CD4-positive, alpha-beta T cell treated with Interferon gamma for 1 hour (primary cell): ENCODE data around the gene GOLGB1.
A peak's percentile ranks its signal among the peaks of the same experiment; 100 is the strongest.
"Not testable (repeated sequence)": the region's sequence is repeated elsewhere in the genome, so short reads cannot be mapped to it uniquely, and the experiment has no call there.

Experiments used
- DNase-seq: peaks from one replicate; pipeline ENCODE4 v3.0.0-alpha.2; 2020

Gene GOLGB1

GRCh38 chr3:121688747-121689146 lies 60.8 kb downstream of the GOLGB1 start:
- not testable (repeated sequence) for DNase-seq

DNA sequence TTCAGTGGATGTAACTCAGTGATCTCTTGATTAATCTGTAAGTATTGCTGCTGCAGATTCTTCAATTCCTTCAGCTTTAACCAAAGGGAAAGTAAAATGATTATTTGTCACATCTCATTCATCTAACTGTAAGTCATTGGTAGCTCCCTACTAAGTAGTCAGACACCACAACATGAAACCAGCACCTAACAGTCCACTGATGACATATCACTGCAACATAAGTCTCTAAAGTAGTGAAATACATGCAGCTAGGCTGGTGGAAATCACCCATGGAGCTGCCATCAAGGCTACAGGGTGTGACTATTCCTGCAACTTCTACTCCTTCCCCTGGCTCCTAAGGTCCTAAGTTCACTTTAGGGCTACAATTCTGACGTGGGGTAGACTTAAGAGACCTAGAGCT lies 67.7 kb downstream of the GOLGB1 start:
- DNase-seq: no peak

- no peak for DNase-seq
Observed at GRCh38 chr3:121677141-121677540, 72.4 kb downstream of the GOLGB1 start.

GRCh38 chr3:121670676-121671075 lies 78.9 kb downstream of the GOLGB1 start:
- DNase-seq: no peak

DNA sequence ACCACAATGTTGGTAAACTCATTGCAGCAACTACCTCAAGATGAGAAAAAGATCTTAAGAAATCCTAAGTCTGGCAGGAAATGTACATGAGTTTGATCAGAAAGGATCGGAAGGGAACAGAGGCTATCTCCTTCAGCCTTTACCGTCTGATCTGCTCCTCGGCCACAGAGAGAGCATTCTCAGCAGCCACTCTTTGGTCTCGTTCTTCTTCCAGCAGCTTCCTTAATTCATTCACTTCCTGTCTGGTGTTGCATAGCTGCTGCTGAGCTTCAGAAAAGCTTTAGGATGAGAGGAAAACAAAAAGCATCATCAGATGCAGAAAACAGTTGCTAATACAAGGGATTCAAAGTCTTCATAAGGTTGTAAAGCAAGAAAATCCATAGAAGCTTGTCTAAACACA lies 82.2 kb downstream of the GOLGB1 start:
- no peak for DNase-seq

GRCh38 chr3:121665488-121665887 lies 84.1 kb downstream of the GOLGB1 start:
- no peak for DNase-seq

GRCh38 chr3:121663171-121663847 lies 86.2 kb downstream of the GOLGB1 start:
- DNase-seq: no peak

GRCh38 chr3:121662742-121663141 lies 86.8 kb downstream of the GOLGB1 start:
- DNase-seq: no peak

DNA sequence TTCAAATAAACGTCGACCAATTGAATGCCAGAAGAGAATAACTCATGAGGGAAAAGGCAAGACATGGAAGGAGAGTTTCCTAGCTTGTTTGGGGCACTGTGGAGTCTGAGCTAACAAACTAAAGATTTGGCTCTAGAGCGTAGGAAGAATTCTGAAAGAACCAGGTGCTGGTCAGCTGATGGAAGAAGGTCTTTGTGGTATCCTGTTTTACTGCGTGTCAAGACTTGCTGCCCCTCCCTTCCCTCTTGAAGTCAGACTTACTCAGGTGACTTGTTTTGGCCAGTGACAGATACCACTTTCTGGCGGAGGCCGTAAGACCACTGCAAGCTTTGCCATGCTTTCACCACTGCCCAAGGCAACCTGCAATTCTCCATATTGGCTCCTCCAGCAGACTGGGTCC lies 88.2 kb downstream of the GOLGB1 start:
- peak; percentile 4 for DNase-seq

- DNase-seq: peak; percentile 78
Observed at GRCh38 chr3:121660356-121661171, 89.0 kb downstream of the GOLGB1 start, which contains the start of gene HCLS1. Gene HCLS1 (minus strand): TSS chr3:121660903. CDS start chr3:121658347, 2,556 bp downstream.

DNA sequence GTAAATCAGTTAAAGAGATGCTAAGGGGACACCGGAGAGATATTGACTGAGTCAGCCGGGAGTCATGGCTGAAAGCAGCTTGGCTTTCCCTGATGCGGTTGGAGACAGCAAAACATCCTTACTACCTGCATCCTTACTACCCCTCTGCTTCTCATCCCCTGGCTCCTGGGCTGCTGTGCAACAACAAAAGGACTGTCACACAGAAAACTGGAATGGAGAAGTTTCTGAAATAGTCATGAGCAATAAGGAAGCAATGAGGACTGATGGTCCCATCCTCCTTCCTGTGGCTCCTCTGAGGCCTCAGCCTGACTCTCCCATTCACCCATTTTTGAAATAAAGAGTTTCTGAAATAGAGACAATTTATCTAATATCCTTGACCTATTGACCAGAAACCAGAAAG lies 90.0 kb downstream of the GOLGB1 start:
- DNase-seq: no peak

GRCh38 chr3:121658716-121659435 lies 90.7 kb downstream of the GOLGB1 start:
- DNase-seq: no peak

DNA sequence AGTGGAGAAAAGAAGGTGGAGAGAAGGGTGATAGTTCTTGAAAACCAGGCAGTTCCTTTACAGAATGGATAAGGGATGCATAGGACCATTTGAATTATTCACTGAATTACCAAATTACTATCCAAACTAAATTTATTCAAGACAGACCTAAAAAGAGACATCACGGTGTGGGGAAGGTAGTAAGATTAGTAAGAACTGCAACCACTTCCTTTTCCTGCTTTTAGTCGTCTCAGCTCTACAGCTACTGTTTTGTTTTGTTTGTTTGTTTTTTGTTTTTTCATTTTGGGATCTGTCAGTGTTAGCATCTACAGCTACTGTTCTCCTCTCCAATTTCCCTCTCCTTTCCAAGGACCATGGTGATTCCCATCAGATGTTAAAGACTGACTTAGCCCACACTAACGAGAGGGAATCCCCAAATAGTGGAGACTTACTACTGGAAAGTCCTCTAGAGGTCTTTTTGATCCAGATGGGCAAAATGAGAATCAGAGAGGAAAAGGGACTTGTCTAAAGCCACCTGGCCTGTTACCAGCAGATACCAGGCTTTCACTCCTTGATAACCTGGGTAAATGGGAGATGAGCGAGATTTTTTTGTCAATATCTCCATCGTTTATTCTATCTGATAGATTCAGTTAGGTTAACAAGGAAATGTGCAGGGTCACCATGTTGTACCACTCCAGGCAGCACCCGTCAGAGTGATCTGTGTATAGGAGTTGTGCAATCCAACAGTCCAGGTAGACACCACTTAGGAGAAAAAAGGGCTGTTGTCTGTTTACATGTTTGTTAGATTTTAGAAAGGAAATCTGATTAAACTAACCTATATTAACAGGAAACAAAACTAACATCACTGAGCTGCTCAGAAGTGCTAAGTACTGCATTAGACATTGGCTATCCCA lies 94.8 kb downstream of the GOLGB1 start:
- DNase-seq: no peak

DNA sequence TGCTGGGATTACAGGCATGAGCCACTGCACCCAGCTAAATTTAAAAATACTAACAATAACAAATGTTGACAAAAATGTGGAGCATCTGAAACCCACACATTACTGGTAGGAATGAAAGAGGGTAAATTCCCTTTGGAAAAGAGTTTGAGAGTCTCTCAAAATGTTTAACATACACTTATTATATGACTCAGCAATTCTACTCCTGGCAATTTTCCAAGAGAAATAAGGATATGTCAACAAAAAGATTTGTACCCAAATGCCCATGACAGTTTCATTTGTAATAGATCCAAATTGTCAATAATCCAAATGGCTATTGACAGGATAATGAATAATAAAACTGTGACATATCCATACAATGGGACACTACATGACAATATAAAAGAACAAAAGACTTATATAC lies 97.9 kb downstream of the GOLGB1 start:
- DNase-seq: no peak

DNA sequence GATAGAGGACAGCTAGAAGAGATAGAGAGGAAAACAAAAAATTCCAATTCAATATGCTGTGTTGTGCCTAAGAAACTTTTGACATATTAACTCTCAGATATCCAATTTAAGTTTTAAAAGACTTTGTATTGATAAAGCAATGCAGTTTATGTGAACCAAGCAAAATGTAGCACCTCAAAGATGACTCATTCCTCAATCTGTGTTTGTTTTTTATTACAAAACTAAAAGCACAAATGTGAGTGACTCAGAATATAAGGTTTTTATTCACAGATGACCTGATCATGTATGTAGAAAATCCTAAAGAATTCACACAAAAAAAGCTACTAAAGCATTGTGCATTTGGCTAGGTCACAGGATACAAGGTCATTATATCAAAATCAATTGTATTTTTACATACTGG lies 99.9 kb downstream of the GOLGB1 start:
- no peak for DNase-seq

- no peak for DNase-seq
Observed at GRCh38 chr3:121648219-121648958, 101.2 kb downstream of the GOLGB1 start.

DNA sequence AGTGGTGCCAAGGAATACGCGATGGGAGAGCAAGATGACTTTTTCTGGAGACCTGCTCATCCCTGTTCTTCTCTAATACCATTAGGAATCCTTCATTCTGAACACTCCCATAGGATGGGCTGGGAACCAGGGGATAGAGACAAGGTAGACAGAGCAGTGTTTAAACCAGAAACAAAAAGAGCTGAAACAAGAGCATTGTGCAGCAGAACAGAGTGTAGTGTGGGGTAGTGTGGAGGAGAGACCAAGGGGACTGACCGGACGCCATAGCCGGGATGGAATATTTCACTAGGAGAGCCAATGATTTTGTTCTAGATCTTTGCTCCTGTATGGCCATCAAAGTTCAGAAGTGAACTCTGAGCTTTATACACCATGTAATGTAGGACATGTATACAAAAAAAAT lies 104.5 kb downstream of the GOLGB1 start:
- DNase-seq: no peak

DNA sequence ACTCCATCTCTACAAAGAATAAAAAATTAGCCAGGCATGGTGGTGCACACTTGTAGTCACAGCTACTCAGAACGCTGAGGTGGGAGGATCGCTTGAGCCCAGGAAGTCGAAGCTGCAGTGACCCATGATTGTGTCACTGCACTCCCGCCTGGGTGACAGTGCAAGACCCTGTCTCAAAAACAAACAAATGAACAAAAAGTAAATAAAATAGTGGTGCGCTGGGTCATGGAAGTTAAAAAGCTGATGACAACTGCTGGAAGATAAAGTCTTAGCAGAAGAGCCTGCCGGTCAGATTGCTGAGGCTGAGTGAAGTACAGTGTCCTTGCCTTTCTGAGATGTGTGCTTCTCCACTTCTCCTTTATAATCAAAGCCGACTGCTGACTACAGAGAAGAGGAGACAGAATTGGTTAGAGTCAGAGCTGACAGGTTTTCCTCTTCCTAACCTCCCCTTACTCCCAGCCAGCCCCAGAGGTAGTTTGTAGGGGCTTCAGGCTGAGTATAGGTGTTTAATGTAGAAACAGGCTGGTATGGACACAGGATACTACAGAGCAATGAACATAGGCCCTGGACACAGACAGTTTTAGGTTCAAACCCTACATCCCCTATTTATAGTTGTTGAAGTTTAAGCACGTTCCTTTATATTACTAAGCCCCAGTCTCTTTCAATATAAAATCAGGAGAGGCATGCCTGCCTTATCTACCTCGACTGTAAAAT lies 106.8 kb downstream of the GOLGB1 start:
- DNase-seq: no peak

GRCh38 chr3:121641127-121641526 lies 108.4 kb downstream of the GOLGB1 start:
- DNase-seq: no peak

DNA sequence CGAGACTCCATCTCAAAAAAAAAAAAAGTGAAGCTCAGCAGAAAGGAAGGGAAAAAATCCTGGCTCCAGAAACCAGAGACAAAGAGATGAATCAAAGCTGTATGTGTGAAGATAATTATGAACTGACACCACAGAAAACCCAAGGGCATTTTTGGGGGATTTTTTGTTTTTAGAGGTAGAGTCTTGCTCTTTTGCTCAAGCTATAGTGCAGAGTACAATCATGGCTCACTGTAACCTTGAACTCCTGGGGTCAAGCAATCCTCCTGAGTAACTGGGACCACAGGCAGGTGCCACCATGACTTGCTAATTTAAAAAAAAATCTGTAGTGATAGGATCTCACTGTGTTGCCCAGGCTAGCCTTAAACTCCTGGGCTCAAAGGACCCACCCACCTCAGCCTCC lies 111.6 kb downstream of the GOLGB1 start:
- DNase-seq: no peak

DNA sequence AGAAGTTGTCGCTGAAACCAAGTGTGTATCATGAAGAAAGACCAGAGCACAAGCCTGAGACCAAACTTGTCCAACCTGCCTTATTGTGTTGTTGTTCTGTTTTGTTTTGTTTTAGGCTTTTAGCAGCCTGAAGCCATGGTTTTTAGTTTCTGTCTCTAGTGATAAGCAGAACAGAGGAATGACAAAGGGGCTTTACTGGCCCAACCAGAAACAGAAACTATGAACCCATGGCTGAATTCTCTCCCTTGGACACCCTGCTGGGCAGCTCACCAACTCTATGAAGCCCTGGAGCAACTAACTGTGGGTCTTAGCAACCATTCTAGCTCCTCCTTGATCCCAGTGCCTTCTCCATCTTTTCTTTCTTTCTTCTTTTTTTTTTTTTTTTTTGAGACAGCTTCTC lies 119.2 kb downstream of the GOLGB1 start:
- no peak for DNase-seq
